GM12872 (cell line): ENCODE results near the gene CASP2.

Experiments used
- TF ChIP-seq, protein P1 (sequence below): IDR thresholded peaks from 3 replicates; pipeline ENCODE4 v1.5.1; 2011; ENCODE audit warnings: low read depth, mild to moderate bottlenecking, low read length, moderate library complexity; ENCODE audit not compliant: insufficient read depth

Gene CASP2

GRCh38 chr7:143314127-143314526 lies 26.0 kb downstream of the CASP2 start:
- TF ChIP-seq, protein P1, sequence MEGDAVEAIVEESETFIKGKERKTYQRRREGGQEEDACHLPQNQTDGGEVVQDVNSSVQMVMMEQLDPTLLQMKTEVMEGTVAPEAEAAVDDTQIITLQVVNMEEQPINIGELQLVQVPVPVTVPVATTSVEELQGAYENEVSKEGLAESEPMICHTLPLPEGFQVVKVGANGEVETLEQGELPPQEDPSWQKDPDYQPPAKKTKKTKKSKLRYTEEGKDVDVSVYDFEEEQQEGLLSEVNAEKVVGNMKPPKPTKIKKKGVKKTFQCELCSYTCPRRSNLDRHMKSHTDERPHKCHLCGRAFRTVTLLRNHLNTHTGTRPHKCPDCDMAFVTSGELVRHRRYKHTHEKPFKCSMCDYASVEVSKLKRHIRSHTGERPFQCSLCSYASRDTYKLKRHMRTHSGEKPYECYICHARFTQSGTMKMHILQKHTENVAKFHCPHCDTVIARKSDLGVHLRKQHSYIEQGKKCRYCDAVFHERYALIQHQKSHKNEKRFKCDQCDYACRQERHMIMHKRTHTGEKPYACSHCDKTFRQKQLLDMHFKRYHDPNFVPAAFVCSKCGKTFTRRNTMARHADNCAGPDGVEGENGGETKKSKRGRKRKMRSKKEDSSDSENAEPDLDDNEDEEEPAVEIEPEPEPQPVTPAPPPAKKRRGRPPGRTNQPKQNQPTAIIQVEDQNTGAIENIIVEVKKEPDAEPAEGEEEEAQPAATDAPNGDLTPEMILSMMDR = no peak

GRCh38 chr7:143315776-143316175 lies 27.6 kb downstream of the CASP2 start, which contains the start of gene CLCN1:
TSS of gene CLCN1 (plus strand) at chr7:143316111. CDS start at chr7:143316213, 102 bp downstream.
- TF ChIP-seq, protein P1 = no peak

- TF ChIP-seq, protein P1 = no peak
Observed at GRCh38 chr7:143316492-143316891, 28.3 kb downstream of the CASP2 start.

- TF ChIP-seq, protein P1 = no peak
Observed at GRCh38 chr7:143318661-143319060, 30.5 kb downstream of the CASP2 start.

GRCh38 chr7:143320620-143321019 lies 32.5 kb downstream of the CASP2 start:
- TF ChIP-seq, protein P1 = no peak

GRCh38 chr7:143321242-143321641 lies 33.1 kb downstream of the CASP2 start:
- TF ChIP-seq, protein P1 = no peak

- TF ChIP-seq, protein P1 = 0 out of 3 replicates have a peak, but pooled peaks have one; percentile 14
Observed at GRCh38 chr7:143321734-143322133, 33.6 kb downstream of the CASP2 start.
